OCI-LY3 (cell line): ENCODE measurements around the gene NCCRP1.

Source experiments
- EZH2phosphoT487 ChIP-seq: fragments of 200-600 bp; shearing (Covaris generic); IDR thresholded peaks from 2 replicates; pipeline ENCODE4 v1.6.1; 2018; ENCODE audit warnings: antibody characterized with exemption, mixed run types, low read depth
- TF ChIP-seq, protein P1 (sequence below): fragments of 200-600, 300-600 bp; sonication (generic); IDR thresholded peaks from 2 replicates; pipeline ENCODE4 v1.5.1; 2014; ENCODE audit warnings: antibody characterized with exemption, low read length, low read depth

- TF ChIP-seq, protein P1, sequence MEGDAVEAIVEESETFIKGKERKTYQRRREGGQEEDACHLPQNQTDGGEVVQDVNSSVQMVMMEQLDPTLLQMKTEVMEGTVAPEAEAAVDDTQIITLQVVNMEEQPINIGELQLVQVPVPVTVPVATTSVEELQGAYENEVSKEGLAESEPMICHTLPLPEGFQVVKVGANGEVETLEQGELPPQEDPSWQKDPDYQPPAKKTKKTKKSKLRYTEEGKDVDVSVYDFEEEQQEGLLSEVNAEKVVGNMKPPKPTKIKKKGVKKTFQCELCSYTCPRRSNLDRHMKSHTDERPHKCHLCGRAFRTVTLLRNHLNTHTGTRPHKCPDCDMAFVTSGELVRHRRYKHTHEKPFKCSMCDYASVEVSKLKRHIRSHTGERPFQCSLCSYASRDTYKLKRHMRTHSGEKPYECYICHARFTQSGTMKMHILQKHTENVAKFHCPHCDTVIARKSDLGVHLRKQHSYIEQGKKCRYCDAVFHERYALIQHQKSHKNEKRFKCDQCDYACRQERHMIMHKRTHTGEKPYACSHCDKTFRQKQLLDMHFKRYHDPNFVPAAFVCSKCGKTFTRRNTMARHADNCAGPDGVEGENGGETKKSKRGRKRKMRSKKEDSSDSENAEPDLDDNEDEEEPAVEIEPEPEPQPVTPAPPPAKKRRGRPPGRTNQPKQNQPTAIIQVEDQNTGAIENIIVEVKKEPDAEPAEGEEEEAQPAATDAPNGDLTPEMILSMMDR, result no peak
- TF ChIP-seq EZH2phosphoT487, result no peak
These were observed 42.2 kb downstream of the NCCRP1 start for GRCh38 chr19:39238944-39239343.
